Loucy (cell line): ENCODE results near the gene NT5DC4.

Source experiments
- H2AFZ ChIP-seq: fragments of 200-600 bp; sonication (generic); 2 replicates; pipeline ENCODE4 v1.6.0; 2016; ENCODE audit warnings: antibody characterized with exemption, mild to moderate bottlenecking, low read length, moderate library complexity
- H3F3A ChIP-seq: fragments of 200-600 bp; 2 replicates; pipeline ENCODE4 v1.6.0; 2016; ENCODE audit warnings: antibody characterized with exemption, low read depth, mild to moderate bottlenecking
- H3K27me3 ChIP-seq: fragments of 200-600 bp; sonication (generic); 2 replicates; pipeline ENCODE4 v1.6.1; 2014; ENCODE audit warnings: low read length, mild to moderate bottlenecking; ENCODE audit not compliant: insufficient read depth, poor library complexity, severe bottlenecking
- H3K36me3 ChIP-seq: fragments of 200-600 bp; sonication (generic); 2 replicates; pipeline ENCODE4 v1.6.1; 2016; ENCODE audit warnings: low read length; ENCODE audit not compliant: insufficient read depth
- H3K4me1 ChIP-seq: fragments of 200-600 bp; sonication (generic); 2 replicates; pipeline ENCODE4 v1.5.1; 2014; ENCODE audit warnings: low read length, mild to moderate bottlenecking; ENCODE audit not compliant: insufficient read depth, poor library complexity, severe bottlenecking
- H3K4me2 ChIP-seq: fragments of 200-600 bp; sonication (generic); 2 replicates; pipeline ENCODE4 v1.6.0; 2014; ENCODE audit warnings: antibody characterized with exemption, low read length, low read depth, mild to moderate bottlenecking; ENCODE audit not compliant: poor library complexity, severe bottlenecking
- H3K4me3 ChIP-seq: fragments of 200-600 bp; sonication (generic); 2 replicates; pipeline ENCODE4 v1.5.1; 2014; ENCODE audit warnings: low read length, mild to moderate bottlenecking, mixed read lengths; ENCODE audit not compliant: poor library complexity, severe bottlenecking
- H3K79me2 ChIP-seq: fragments of 200-600 bp; sonication (generic); 2 replicates; pipeline ENCODE4 v1.6.1; 2014; ENCODE audit warnings: low read length; ENCODE audit not compliant: insufficient read depth
- H3K9ac ChIP-seq: fragments of 200-600 bp; sonication (generic); 2 replicates; pipeline ENCODE4 v1.6.0; 2014; ENCODE audit warnings: mild to moderate bottlenecking, low read depth, low read length, moderate library complexity; ENCODE audit not compliant: poor library complexity, severe bottlenecking
- H3K9me2 ChIP-seq: fragments of 200-600 bp; sonication (generic); replicated peaks from 2 replicates; pipeline ENCODE4 v1.6.1; 2016; ENCODE audit warnings: low read depth, low read length, mixed read lengths
- H3K9me3 ChIP-seq: fragments of 200-600 bp; sonication (generic); 2 replicates; pipeline ENCODE4 v1.6.1; 2014; ENCODE audit warnings: mild to moderate bottlenecking, antibody characterized with exemption, low read length, low read depth; ENCODE audit not compliant: insufficient read depth
- H4K20me1 ChIP-seq: fragments of 200-600 bp; sonication (generic); 2 replicates; pipeline ENCODE4 v1.6.0; 2014; ENCODE audit warnings: antibody characterized with exemption, low read length, mild to moderate bottlenecking; ENCODE audit not compliant: insufficient read depth, poor library complexity, severe bottlenecking
- EZH2phosphoT487 ChIP-seq: fragments of 200-600 bp; IDR thresholded peaks from 2 replicates; pipeline ENCODE4 v1.6.1; 2018; ENCODE audit warnings: antibody characterized with exemption, mild to moderate bottlenecking, moderate library complexity, borderline replicate concordance
- TF ChIP-seq, protein P1 (sequence below): fragments of 200-600 bp; sonication (generic); conservative IDR thresholded peaks from 2 replicates; pipeline ENCODE4 v1.5.1; 2014; ENCODE audit warnings: mild to moderate bottlenecking, antibody characterized with exemption, low read length

NT5DC4 gene

DNA sequence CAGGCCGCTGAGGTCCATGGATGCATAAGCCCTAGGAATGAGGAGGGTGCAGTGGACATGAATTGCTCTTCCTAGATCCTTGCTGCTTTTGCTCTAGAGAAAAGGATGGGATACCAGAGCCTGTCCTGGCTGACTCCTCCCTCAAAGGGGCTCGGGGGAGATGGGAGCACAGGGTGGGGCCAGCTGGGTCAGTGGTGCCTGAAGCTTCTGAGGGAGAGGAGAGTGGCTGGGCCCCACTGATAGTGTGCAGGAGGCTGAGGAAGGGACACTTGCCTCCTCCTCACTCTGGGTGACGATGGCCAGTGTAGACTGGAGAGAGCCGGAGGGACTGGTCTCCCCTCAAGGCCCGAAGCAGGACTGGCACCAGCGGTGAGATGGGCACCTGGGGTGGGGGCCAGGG, at the start of gene NT5DC4:
TSS of gene NT5DC4 (plus strand) at position 236 of the 400 bp plus-strand sequence. CDS start at position 296, 60 bp downstream.
- Histone ChIP-seq H3K4me3 (no peak within 1 kb of the TSS), H3K9ac (no peak within 1 kb of the TSS), H3K4me1 (peaks cover 5% of the 10 kb centered on the region), H3F3A (no peaks in the 10 kb centered on the region; the same call in 1 of the 2 replicates), H4K20me1 (no peaks in the 10 kb centered on the region), H3K9me3 (no peaks in the 10 kb centered on the region), H3K79me2 (no peaks in the 10 kb centered on the region), H3K9me2 (no peaks in the 10 kb centered on the region), H2AFZ (no peak within 1 kb of the TSS), H3K4me2 (no peak within 1 kb of the TSS), H3K36me3 (no peaks in the 10 kb centered on the region), H3K27me3 (no peaks in the 10 kb centered on the region)
- TF ChIP-seq EZH2phosphoT487: no peak
- TF ChIP-seq, protein P1, sequence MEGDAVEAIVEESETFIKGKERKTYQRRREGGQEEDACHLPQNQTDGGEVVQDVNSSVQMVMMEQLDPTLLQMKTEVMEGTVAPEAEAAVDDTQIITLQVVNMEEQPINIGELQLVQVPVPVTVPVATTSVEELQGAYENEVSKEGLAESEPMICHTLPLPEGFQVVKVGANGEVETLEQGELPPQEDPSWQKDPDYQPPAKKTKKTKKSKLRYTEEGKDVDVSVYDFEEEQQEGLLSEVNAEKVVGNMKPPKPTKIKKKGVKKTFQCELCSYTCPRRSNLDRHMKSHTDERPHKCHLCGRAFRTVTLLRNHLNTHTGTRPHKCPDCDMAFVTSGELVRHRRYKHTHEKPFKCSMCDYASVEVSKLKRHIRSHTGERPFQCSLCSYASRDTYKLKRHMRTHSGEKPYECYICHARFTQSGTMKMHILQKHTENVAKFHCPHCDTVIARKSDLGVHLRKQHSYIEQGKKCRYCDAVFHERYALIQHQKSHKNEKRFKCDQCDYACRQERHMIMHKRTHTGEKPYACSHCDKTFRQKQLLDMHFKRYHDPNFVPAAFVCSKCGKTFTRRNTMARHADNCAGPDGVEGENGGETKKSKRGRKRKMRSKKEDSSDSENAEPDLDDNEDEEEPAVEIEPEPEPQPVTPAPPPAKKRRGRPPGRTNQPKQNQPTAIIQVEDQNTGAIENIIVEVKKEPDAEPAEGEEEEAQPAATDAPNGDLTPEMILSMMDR: no peak

GRCh38 chr2:112671801-112672200, 49.0 kb upstream of the NT5DC4 start:
- Histone ChIP-seq H3K9me3 (no peaks in the 10 kb centered on the region), H3F3A (no peaks in the 10 kb centered on the region), H3K36me3 (no peaks in the 10 kb centered on the region), H3K79me2 (no peaks in the 10 kb centered on the region), H4K20me1 (no peaks in the 10 kb centered on the region), H3K4me1 (peaks cover 6% of the 10 kb centered on the region), H3K27me3 (no peaks in the 10 kb centered on the region), H3K9me2 (no peaks in the 10 kb centered on the region), H3K4me3 (no peak overlapping the region), H3K4me2 (no peak overlapping the region), H3K9ac (no peak overlapping the region), H2AFZ (no peak overlapping the region)
- TF ChIP-seq EZH2phosphoT487: no peak
- TF ChIP-seq, protein P1: no peak

DNA sequence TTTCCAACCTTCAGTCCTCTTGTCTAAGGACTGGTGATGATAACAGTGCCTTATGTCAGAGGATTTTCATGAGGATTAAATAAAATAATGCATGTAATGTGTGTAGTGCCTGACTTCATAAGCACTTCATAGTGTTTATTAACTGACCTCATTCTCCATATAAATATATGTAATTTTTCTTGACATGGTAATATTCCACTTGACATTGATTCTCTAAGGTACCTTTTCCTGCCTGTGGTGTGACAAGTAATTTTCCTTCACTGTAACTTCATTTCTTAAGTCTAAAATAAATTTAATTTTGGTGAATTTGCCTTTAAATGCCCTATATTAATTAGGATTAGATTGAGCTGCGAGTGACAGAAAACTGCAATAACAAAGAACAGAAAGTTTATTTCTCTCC, 47.8 kb upstream of the NT5DC4 start:
- H3K36me3 ChIP-seq: no peaks in the 10 kb centered on the region
- no peak overlapping the region for H3K4me2 ChIP-seq
- no peaks in the 10 kb centered on the region for H3K9me2 ChIP-seq
- H3K9me3 ChIP-seq: no peaks in the 10 kb centered on the region
- TF ChIP-seq, protein P1: no peak
- TF ChIP-seq EZH2phosphoT487: no peak
- H3K79me2 ChIP-seq: no peaks in the 10 kb centered on the region
- H3F3A ChIP-seq: no peaks in the 10 kb centered on the region
- H3K27me3 ChIP-seq: no peaks in the 10 kb centered on the region
- no peaks in the 10 kb centered on the region for H4K20me1 ChIP-seq
- H3K9ac ChIP-seq: no peak overlapping the region
- H3K4me1 ChIP-seq: peaks cover 3% of the 10 kb centered on the region
- no peak overlapping the region for H3K4me3 ChIP-seq
- no peak overlapping the region for H2AFZ ChIP-seq
